Tibial nerve (tissue), 4 donors: Measurements from ENCODE around the gene EPHB4.

Source experiments
- EP300 ChIP-seq, 2 donors: sonication (generic); formaldehyde crosslinking; IDR thresholded peaks; one replicate each; pipeline ENCODE4 v1.6.1; 2017; ENCODE audit warnings: antibody characterized with exemption in 2 of 2, mild to moderate bottlenecking in 1 of 2
- TF ChIP-seq, protein P1 (sequence below), 5 experiments: fragments of 200-600 bp in 3 of 5; fragments of 450-650 bp in 2 of 5; sonication (generic) in 3 of 5; IDR thresholded peaks; one replicate each; pipeline ENCODE4 v1.5.1; 2016 to 2019; ENCODE audit warnings: antibody characterized with exemption in 5 of 5, mild to moderate bottlenecking in 3 of 5, moderate library complexity in 2 of 5

DNA sequence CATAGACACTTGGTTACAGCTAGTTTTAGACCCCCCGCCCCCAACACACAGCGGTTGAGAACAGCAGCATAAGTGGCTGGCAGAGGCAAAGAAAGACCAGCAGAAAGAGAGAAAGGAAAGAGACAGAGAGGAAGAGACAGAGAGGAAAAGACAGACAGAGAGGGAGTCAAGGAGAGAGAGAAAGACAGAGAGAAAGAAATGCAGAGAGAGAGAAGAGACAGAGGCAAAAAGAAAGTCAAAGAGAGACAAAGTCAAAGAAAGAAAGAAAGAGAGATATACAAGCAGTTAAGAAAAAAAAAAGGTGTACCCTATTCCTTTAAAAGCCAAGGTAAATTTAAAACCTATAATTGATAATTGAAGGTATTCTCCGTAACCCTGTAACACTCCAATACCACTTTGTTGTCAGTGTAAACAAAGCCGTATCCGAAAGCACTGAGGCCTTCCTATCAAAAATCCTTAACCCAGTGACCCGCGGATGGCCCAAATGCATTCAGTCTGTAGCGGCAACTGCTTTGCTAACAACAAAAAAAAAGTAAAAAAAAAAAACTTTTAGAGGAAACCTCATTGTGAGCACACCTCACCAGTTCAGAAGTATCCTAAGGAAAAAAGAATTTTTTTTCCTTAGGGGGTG, 13.3 kb upstream of the EPHB4 start:
- TF ChIP-seq EP300 (IDR thresholded peaks at IDR 0.05), result no peak
- TF ChIP-seq, protein P1, sequence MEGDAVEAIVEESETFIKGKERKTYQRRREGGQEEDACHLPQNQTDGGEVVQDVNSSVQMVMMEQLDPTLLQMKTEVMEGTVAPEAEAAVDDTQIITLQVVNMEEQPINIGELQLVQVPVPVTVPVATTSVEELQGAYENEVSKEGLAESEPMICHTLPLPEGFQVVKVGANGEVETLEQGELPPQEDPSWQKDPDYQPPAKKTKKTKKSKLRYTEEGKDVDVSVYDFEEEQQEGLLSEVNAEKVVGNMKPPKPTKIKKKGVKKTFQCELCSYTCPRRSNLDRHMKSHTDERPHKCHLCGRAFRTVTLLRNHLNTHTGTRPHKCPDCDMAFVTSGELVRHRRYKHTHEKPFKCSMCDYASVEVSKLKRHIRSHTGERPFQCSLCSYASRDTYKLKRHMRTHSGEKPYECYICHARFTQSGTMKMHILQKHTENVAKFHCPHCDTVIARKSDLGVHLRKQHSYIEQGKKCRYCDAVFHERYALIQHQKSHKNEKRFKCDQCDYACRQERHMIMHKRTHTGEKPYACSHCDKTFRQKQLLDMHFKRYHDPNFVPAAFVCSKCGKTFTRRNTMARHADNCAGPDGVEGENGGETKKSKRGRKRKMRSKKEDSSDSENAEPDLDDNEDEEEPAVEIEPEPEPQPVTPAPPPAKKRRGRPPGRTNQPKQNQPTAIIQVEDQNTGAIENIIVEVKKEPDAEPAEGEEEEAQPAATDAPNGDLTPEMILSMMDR (IDR thresholded peaks at IDR 0.05), result no peak
